ENCODE results near the gene SEC11C. TPM values are rescaled to one million over a fixed set of nuclear protein-coding genes. Genes with fewer than 3 reads are reported as not detected.
"Not testable (repeated sequence)": the region's sequence is repeated elsewhere in the genome, so short reads cannot be mapped to it uniquely, and the experiment has no call there.

Gene SEC11C
- total RNA-seq, 4 donors from 2014 or later: 4.4 to 136 (median 24.7) TPM

GRCh38 chr18:59141294-59142068 is 1.8 kb downstream of the SEC11C start:
- no peak overlapping the region for H3K27ac ChIP-seq
- no peak for TF ChIP-seq POLR2A (IDR thresholded peaks at IDR 0.05)
- TF ChIP-seq, protein P1, sequence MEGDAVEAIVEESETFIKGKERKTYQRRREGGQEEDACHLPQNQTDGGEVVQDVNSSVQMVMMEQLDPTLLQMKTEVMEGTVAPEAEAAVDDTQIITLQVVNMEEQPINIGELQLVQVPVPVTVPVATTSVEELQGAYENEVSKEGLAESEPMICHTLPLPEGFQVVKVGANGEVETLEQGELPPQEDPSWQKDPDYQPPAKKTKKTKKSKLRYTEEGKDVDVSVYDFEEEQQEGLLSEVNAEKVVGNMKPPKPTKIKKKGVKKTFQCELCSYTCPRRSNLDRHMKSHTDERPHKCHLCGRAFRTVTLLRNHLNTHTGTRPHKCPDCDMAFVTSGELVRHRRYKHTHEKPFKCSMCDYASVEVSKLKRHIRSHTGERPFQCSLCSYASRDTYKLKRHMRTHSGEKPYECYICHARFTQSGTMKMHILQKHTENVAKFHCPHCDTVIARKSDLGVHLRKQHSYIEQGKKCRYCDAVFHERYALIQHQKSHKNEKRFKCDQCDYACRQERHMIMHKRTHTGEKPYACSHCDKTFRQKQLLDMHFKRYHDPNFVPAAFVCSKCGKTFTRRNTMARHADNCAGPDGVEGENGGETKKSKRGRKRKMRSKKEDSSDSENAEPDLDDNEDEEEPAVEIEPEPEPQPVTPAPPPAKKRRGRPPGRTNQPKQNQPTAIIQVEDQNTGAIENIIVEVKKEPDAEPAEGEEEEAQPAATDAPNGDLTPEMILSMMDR (IDR thresholded peaks at IDR 0.05): no peak
- H3K4me3 ChIP-seq: no peak overlapping the region
- DNase-seq: no peak
- H3K9me3 ChIP-seq: no peaks in the 10 kb centered on the region
- intact Hi-C loops (cut with DNase I; ENCODE audit: low total_unique reads): no loop called here
- no peaks in the 10 kb centered on the region for H3K4me1 ChIP-seq
- no peaks in the 10 kb centered on the region for H3K36me3 ChIP-seq
- H3K27me3 ChIP-seq: no peaks in the 10 kb centered on the region

- DNase-seq: no peak
- TF ChIP-seq, protein P1 (IDR thresholded peaks at IDR 0.05): no peak
- no peak for TF ChIP-seq POLR2A (IDR thresholded peaks at IDR 0.05)
- intact Hi-C loops (cut with DNase I; ENCODE audit: low total_unique reads): no loop called here
- no peaks in the 10 kb centered on the region for H3K36me3 ChIP-seq
- H3K9me3 ChIP-seq: no peaks in the 10 kb centered on the region
- H3K27ac ChIP-seq: no peak overlapping the region
- no peak overlapping the region for H3K4me3 ChIP-seq
- no peaks in the 10 kb centered on the region for H3K27me3 ChIP-seq
- H3K4me1 ChIP-seq: no peaks in the 10 kb centered on the region
Observed at GRCh38 chr18:59142274-59142673, 2.6 kb downstream of the SEC11C start.

DNA sequence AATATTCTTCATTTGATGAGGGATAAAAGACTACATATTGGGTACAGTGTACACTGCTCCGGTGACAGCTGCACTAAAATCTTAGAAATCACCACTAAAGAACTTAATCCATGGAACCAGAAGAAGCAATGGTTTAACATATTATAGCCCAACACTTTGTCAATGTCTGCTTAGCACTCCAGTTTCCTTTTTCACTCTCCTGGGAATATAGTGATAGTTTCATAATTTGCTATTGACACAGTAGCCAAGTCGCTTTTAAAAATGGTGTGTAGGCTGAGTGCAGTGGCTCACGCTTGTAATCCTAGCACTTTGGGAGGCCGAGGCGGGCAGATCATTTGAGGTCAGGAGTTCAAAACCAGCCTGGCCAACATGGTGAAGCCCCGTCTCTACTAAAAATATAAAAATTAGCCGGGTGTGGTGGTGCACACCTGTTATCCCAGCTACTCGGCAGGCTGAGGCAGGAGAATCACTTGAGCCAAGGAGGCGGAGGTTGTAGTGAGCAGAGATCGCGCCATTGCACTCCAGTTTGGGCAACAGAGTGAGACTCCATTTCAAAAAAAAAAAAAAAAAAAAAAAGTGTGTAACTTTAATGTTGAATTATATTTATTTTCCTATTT is 3.2 kb downstream of the SEC11C start:
- H3K9me3 ChIP-seq; H3K27me3 ChIP-seq; H3K4me3 ChIP-seq; H3K27ac ChIP-seq; intact Hi-C loops (cut with DNase I; ENCODE audit: low total_unique reads); H3K36me3 ChIP-seq; H3K4me1 ChIP-seq; DNase-seq: not testable (repeated sequence)

DNA sequence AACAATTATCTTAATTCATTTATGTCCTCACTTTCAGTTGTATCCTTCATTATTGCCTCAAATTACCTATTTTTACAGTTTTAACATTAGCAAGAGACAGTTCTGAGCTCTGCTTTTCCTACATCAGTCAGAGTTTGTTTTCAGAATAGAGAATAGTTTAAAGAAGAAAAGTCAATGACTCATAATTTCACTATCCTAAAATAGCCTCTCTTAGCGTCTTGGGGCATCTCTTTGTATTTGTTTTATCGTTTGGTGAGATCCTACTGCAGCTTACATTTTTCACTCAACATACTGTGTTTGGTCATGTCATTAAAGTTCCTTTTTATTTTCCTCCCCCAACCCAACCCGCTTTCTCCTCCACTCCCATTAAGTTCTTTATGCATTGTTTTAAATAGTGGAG is 3.8 kb downstream of the SEC11C start:
- Histone ChIP-seq H3K4me1 (no peaks in the 10 kb centered on the region), H3K36me3 (no peaks in the 10 kb centered on the region), H3K9me3 (no peaks in the 10 kb centered on the region), H3K4me3 (no peak overlapping the region), H3K27ac (no peak overlapping the region), H3K27me3 (no peaks in the 10 kb centered on the region)
- DNase-seq: no peak
- no peak for TF ChIP-seq POLR2A (IDR thresholded peaks at IDR 0.05)
- TF ChIP-seq, protein P1 (IDR thresholded peaks at IDR 0.05): no peak
- intact Hi-C loops (cut with DNase I; ENCODE audit: low total_unique reads): no loop called here

DNA sequence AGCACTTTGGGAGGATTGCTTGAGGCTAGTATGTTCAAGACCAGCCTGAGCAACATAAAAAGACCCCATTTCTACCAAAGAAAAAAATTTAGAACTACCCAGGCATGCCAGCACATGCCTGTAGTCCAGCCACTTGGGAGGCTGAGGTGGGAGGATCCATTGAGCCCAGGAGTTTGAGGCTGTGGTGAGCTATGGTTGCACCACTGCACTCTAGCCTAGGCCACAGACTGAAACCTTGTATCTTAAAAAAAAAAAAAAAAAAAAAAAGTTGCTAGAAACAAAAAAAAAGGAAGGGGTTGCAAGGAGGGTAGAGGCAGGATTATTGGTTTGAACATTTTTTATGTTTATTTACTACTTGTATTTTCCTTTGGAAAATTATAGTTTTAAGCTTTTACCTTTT is 4.8 kb downstream of the SEC11C start:
- Histone ChIP-seq H3K4me3 (no peak overlapping the region), H3K36me3 (no peaks in the 10 kb centered on the region), H3K27ac (no peak overlapping the region), H3K4me1 (no peaks in the 10 kb centered on the region), H3K9me3 (no peaks in the 10 kb centered on the region), H3K27me3 (no peaks in the 10 kb centered on the region)
- no peak for TF ChIP-seq POLR2A (IDR thresholded peaks at IDR 0.05)
- TF ChIP-seq, protein P1 (IDR thresholded peaks at IDR 0.05): no peak
- no peak for DNase-seq
- intact Hi-C loops (cut with DNase I; ENCODE audit: low total_unique reads): no loop called here
